H1 (cell line): ENCODE measurements around the gene TTC3. TPM values are rescaled to one million over a fixed set of nuclear protein-coding genes. Genes with fewer than 3 reads are reported as not detected.

Source experiments
- CTCF ChIA-PET: fragments of 300-600 bp; sonication (Branson Sonifier 250); formaldehyde crosslinking; loops from one replicate; lab custom pipeline; 2021; ENCODE audit not compliant: partially characterized antibody; lab: Charles Lee
- POLR2A ChIA-PET: fragments of 300-600 bp; sonication (Branson Sonifier 250); formaldehyde crosslinking; loops from one replicate; lab custom pipeline; 2021; ENCODE audit warnings: inconsistent platforms; ENCODE audit not compliant: partially characterized antibody; lab: Charles Lee
- DNase-seq, 2 experiments: peaks; one replicate each; pipeline versions ENCODE4 v3.0.0 to v3.0.0-alpha.2; 2010 to 2022; ENCODE audit warnings: low spot score in 2 of 2, low read depth in 1 of 2, mixed read lengths in 1 of 2
- FAIRE-seq: peaks from 2 replicates; lab custom pipeline; 2011; peaks lifted over from hg19 to GRCh38; lab: Jason Lieb, UNC
- H2AFZ ChIP-seq: 2 replicates; pipeline ENCODE4 v1.8.1; 2012; ENCODE audit warnings: low read length, inconsistent platforms
- H2AK5ac ChIP-seq: 2 replicates; pipeline ENCODE4 v1.6.1; 2013; ENCODE audit warnings: low read depth, low read length
- H2BK120ac ChIP-seq: replicated peaks from 2 replicates; pipeline ENCODE3; 2013; ENCODE audit warnings: low read depth, low read length, inconsistent platforms
- H2BK12ac ChIP-seq: 2 replicates; pipeline ENCODE4 v1.6.1; 2013; ENCODE audit warnings: low read depth, low read length
- H2BK15ac ChIP-seq: 2 replicates; pipeline ENCODE4 v1.6.1; 2013; ENCODE audit warnings: low read length
- H2BK20ac ChIP-seq: 2 replicates; pipeline ENCODE4 v1.6.1; 2013; ENCODE audit warnings: low read length
- H2BK5ac ChIP-seq: 2 replicates; pipeline ENCODE4 v1.6.1; 2013; ENCODE audit warnings: low read depth, low read length
- H3K14ac ChIP-seq: 2 replicates; pipeline ENCODE4 v1.6.1; 2013; ENCODE audit warnings: inconsistent platforms; ENCODE audit not compliant: insufficient read length
- H3K18ac ChIP-seq: 2 replicates; pipeline ENCODE4 v1.6.1; 2013; ENCODE audit warnings: low read length; ENCODE audit errors: extremely low read depth
- H3K23ac ChIP-seq: 2 replicates; pipeline ENCODE4 v1.6.1; 2013; ENCODE audit warnings: inconsistent platforms; ENCODE audit not compliant: insufficient read length
- H3K23me2 ChIP-seq: 2 replicates; pipeline ENCODE4 v1.6.1; 2013; ENCODE audit warnings: low read depth, low read length
- H3K27ac ChIP-seq: 2 replicates; pipeline ENCODE4 v1.6.1; 2011; ENCODE audit warnings: low read depth, low read length, inconsistent platforms
- H3K27me3 ChIP-seq, 4 experiments: replicated peaks in 1 of 4; 1 replicate in 1 of 4; 2 replicates in 3 of 4; pipeline versions ENCODE4 v1.6.1 to v1.8.1; 2011 to 2013; ENCODE audit warnings: low read length in 3 of 4, mild to moderate bottlenecking in 3 of 4, inconsistent platforms in 2 of 4, mixed read lengths in 2 of 4, moderate library complexity in 1 of 4; ENCODE audit not compliant: control insufficient read depth in 3 of 4, insufficient read depth in 3 of 4; ENCODE audit errors: extremely low read depth in 1 of 4
- H3K36me3 ChIP-seq, 4 experiments: 2 replicates each; pipeline versions ENCODE4 v1.6.1 to v1.8.1; 2011 to 2013; ENCODE audit warnings: mild to moderate bottlenecking in 4 of 4, low read length in 3 of 4, moderate library complexity in 2 of 4, control low read depth in 1 of 4, inconsistent platforms in 1 of 4; ENCODE audit not compliant: insufficient read depth in 4 of 4, control insufficient read depth in 2 of 4
- H3K4ac ChIP-seq: replicated peaks from 2 replicates; pipeline ENCODE3; 2013; ENCODE audit warnings: low read length, low read depth, mixed read lengths, inconsistent platforms; ENCODE audit not compliant: insufficient read length
- H3K4me1 ChIP-seq, 4 experiments: replicated peaks in 1 of 4; 1 replicate in 1 of 4; 2 replicates in 3 of 4; pipeline versions ENCODE4 v1.6.1 to v1.8.1; 2011 to 2013; ENCODE audit warnings: low read length in 3 of 4, inconsistent platforms in 2 of 4, mixed read lengths in 1 of 4; ENCODE audit not compliant: insufficient read depth in 4 of 4, control insufficient read depth in 3 of 4
- H3K4me2 ChIP-seq, 2 experiments: 2 replicates each; pipeline versions ENCODE4 v1.6.1 to v1.8.1; 2011 to 2013; ENCODE audit warnings: low read depth in 2 of 2, low read length in 2 of 2, control low read depth in 1 of 2, inconsistent platforms in 1 of 2, mild to moderate bottlenecking in 1 of 2; ENCODE audit not compliant: insufficient read depth in 1 of 2
- H3K4me3 ChIP-seq, 4 experiments: fragments of 200-600, 300-600 bp in 1 of 4; sonication (generic), shearing (Covaris generic), sonication (Bioruptor Twin) in 1 of 4; 2 replicates each; pipeline versions ENCODE4 v1.5.1 to v1.8.1; 2011 to 2016; ENCODE audit warnings: low read length in 4 of 4, low read depth in 3 of 4, control low read depth in 2 of 4, inconsistent platforms in 2 of 4, mild to moderate bottlenecking in 2 of 4, mixed read lengths in 1 of 4, moderate library complexity in 1 of 4; ENCODE audit not compliant: insufficient read depth in 2 of 4; ENCODE audit errors: extremely low read depth in 1 of 4
- H3K56ac ChIP-seq: replicated peaks from 2 replicates; pipeline ENCODE3; 2013; ENCODE audit warnings: low read depth, mild to moderate bottlenecking, mixed read lengths, low read length, inconsistent platforms; ENCODE audit not compliant: insufficient read length
- H3K79me1 ChIP-seq: 2 replicates; pipeline ENCODE4 v1.6.1; 2013; ENCODE audit warnings: low read depth, low read length, control low read depth
- H3K79me2 ChIP-seq, 2 experiments: 2 replicates each; pipeline versions ENCODE4 v1.6.1 to v1.8.1; 2012 to 2013; ENCODE audit warnings: low read length in 2 of 2, mild to moderate bottlenecking in 2 of 2, inconsistent platforms in 1 of 2; ENCODE audit not compliant: insufficient read depth in 2 of 2, control insufficient read depth in 1 of 2
- H3K9ac ChIP-seq, 4 experiments: replicated peaks in 1 of 4; 1 replicate in 1 of 4; 2 replicates in 3 of 4; pipeline versions ENCODE4 v1.6.1 to v1.8.1; 2011 to 2013; ENCODE audit warnings: low read depth in 3 of 4, low read length in 3 of 4, control low read depth in 2 of 4, mild to moderate bottlenecking in 2 of 4, moderate library complexity in 2 of 4, inconsistent platforms in 1 of 4; ENCODE audit errors: extremely low read depth in 1 of 4
- H3K9me3 ChIP-seq, 2 experiments: 2 replicates each; pipeline versions ENCODE4 v1.6.1 to v1.8.1; 2012 to 2013; ENCODE audit warnings: mild to moderate bottlenecking in 2 of 2, moderate library complexity in 2 of 2, control low read depth in 1 of 2, inconsistent platforms in 1 of 2, low read depth in 1 of 2, low read length in 1 of 2, mixed read lengths in 1 of 2; ENCODE audit not compliant: insufficient read depth in 2 of 2
- H4K20me1 ChIP-seq, 2 experiments: replicated peaks in 1 of 2; 2 replicates each; pipeline versions ENCODE3 to v1.8.1; 2011 to 2013; ENCODE audit warnings: inconsistent platforms in 2 of 2, low read length in 2 of 2, mild to moderate bottlenecking in 1 of 2; ENCODE audit not compliant: insufficient read depth in 2 of 2, control insufficient read depth in 1 of 2
- H4K5ac ChIP-seq: 2 replicates; pipeline ENCODE4 v1.6.1; 2013; ENCODE audit warnings: low read length, low read depth, mixed read lengths, inconsistent platforms; ENCODE audit not compliant: insufficient read length
- H4K8ac ChIP-seq: 2 replicates; pipeline ENCODE4 v1.8.0; 2013; ENCODE audit warnings: mild to moderate bottlenecking, moderate library complexity, low read length, inconsistent platforms; ENCODE audit not compliant: insufficient read depth; ENCODE audit errors: extremely low read depth
- H4K91ac ChIP-seq: replicated peaks from 2 replicates; pipeline ENCODE3; 2013; ENCODE audit warnings: low read length, mixed read lengths, inconsistent platforms; ENCODE audit not compliant: insufficient read length
- ATF3 ChIP-seq: IDR thresholded peaks from 2 replicates; pipeline ENCODE4 v1.6.1; 2011; ENCODE audit warnings: low read depth, mild to moderate bottlenecking, low read length; ENCODE audit not compliant: insufficient read depth
- POLR2A ChIP-seq, 2 experiments: IDR thresholded peaks; 1 replicate in 1 of 2; 2 replicates in 1 of 2; pipeline ENCODE4 v1.6.1; 2011; ENCODE audit warnings: low read depth in 2 of 2, low read length in 2 of 2, mild to moderate bottlenecking in 2 of 2; ENCODE audit errors: control extremely low read depth in 1 of 2
- SIX5 ChIP-seq: IDR thresholded peaks from 2 replicates; pipeline ENCODE4 v1.6.1; 2011; ENCODE audit warnings: mild to moderate bottlenecking, low read depth, low read length
- TCF12 ChIP-seq: IDR thresholded peaks from 2 replicates; pipeline ENCODE4 v1.6.1; 2011; ENCODE audit warnings: low read depth, mild to moderate bottlenecking, low read length
- YY1 ChIP-seq: IDR thresholded peaks from 2 replicates; pipeline ENCODE4 v1.6.1; 2011; ENCODE audit warnings: low read depth, mild to moderate bottlenecking, low read length
- WGBS, 2 experiments: shearing (Covaris generic) in 1 of 2; methylation state at CpG; one replicate each; pipeline versions ENCODE4 v1.1.6 to v1.1.7; 2013 to 2015; ENCODE audit warnings: low lambda C conversion rate in 2 of 2, mixed read lengths in 2 of 2, inconsistent platforms in 1 of 2, low coverage in 1 of 2, missing lambda C conversion rate in 1 of 2; ENCODE audit not compliant: insufficient replicate concordance in 2 of 2, insufficient coverage in 1 of 2, insufficient read length in 1 of 2; ENCODE audit errors: extremely low coverage in 1 of 2, missing lambda C conversion rate in 1 of 2; 5-methylcytosine and 5-hydroxymethylcytosine counted together
- polyA plus RNA-seq, 7 experiments: library from polyadenylated mRNA; depleted of rRNA in 3 of 7; stranded (reverse) in 5 of 7; unstranded in 2 of 7; fragments of >200 nt in 5 of 7; fragments of 200-250 nt in 2 of 7; gene quantifications; 1 replicate in 5 of 7; 2 replicates in 1 of 7; 4 replicates in 1 of 7; pipeline versions ENCODE4 v1.2.1 to v1.2.3, GENCODE V29; 2011 to 2013; ENCODE audit warnings: missing spikeins in 2 of 7, mixed read lengths in 2 of 7
- total RNA-seq: library from RNA; stranded (reverse); fragmentation: NEBNext Ultra II Directional; extraction: Animal tissue kit (Norgen Biotek cat#: 25700); gene quantifications from 2 replicates; pipeline ENCODE4 v1.2.1, GENCODE V29; 2021

TTC3 gene
- total and polyA plus RNA-seq, 2 of the 8 experiments (the other 6 are each of a cell fraction or from before 2014, with no cell fraction given): 11.0 to 36.2 TPM

DNA sequence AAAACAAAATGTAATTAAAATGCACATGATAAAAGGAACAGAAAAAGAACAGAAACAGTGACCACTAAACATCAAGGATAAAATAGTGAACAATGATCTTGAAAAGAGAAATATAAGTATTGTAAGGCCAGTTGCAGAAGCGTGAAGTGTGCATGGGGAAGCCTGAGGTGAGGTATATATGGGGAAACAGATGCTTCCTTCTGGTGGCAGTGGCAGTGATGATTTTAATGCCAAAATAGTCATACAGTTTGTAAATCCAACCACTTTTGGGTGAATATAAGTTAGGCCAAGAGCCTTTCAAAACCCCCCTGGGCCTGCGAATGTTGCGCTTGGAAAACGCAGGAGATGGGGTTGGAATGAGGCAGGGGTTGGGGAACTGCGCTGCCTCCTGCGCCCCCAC lies 27.3 kb downstream of the TTC3 start:
- Histone ChIP-seq H3K36me3 (peaks cover 0 to 5% (median 2%) of the 10 kb centered on the region in 4 experiments; a peak in 3 of 8 replicates), H3K4me3 (no peak overlapping the region), H3K79me2 (no peaks in the 10 kb centered on the region), H3K14ac (no peak overlapping the region), H3K18ac (no peak overlapping the region), H4K8ac (no peak overlapping the region), H3K4me1 (no peaks in the 10 kb centered on the region), H4K20me1 (peaks cover 0 to 1% of the 10 kb centered on the region in 2 experiments), H3K27me3 (no peaks in the 10 kb centered on the region), H2BK15ac (no peak overlapping the region), H3K56ac (no peak overlapping the region), H2BK12ac (no peak overlapping the region), H2BK5ac (no peak overlapping the region), H4K91ac (no peak overlapping the region), H2AK5ac (no peak overlapping the region), H3K4me2 (no peak overlapping the region), H2AFZ (no peak overlapping the region), H2BK120ac (no peak overlapping the region), H3K27ac (no peak overlapping the region), H3K9ac (no peak overlapping the region), H3K4ac (no peak overlapping the region), H3K79me1 (no peaks in the 10 kb centered on the region), H4K5ac (no peak overlapping the region), H2BK20ac (no peak overlapping the region), H3K9me3 (no peaks in the 10 kb centered on the region), H3K23ac (no peak overlapping the region), H3K23me2 (no peaks in the 10 kb centered on the region)
- DNase-seq: no peak
- CTCF ChIA-PET: no interaction called here
- TF ChIP-seq ATF3: no peak
- TF ChIP-seq TCF12: no peak
- no peak for TF ChIP-seq POLR2A (IDR thresholded peaks at IDR 0.05; ENCODE audit: control extremely low read depth in 1 of 2, low read depth in 2 of 2, low read length in 2 of 2)
- TF ChIP-seq SIX5: no peak
- no peak for TF ChIP-seq YY1
- no peak for FAIRE-seq
- WGBS, 2 experiments: 95% methylated on average over 6 of the region's 6 CpGs; no CpG with 5 or more reads in 1 of the 2 experiments
- POLR2A ChIA-PET: no interaction called here
